ENCODE results near the gene DSCAM. TPM values are rescaled to one million over a fixed set of nuclear protein-coding genes. Genes with fewer than 3 reads are reported as not detected.

Gene DSCAM
- total RNA-seq, 2 experiments from 2014 or later: not detected

- no peak for DNase-seq
- no peak overlapping the region for H3K4me3 Mint-ChIP-seq
- intact Hi-C loops (cut with micrococcal nuclease): no loop called here
- ATAC-seq: no peak
- no peak for TF ChIP-seq CTCF (IDR thresholded peaks at IDR 0.05)
- H3K9me3 Mint-ChIP-seq: no peaks in the 10 kb centered on the region
- CTCF ChIA-PET: no interaction called here
- POLR2A ChIA-PET: no interaction called here
- no peaks in the 10 kb centered on the region for H3K36me3 Mint-ChIP-seq (ENCODE audit: low read depth)
- H3K27ac Mint-ChIP-seq: no peak overlapping the region
- H3K27me3 Mint-ChIP-seq: no peaks in the 10 kb centered on the region
- H3K4me1 Mint-ChIP-seq (ENCODE audit: low read depth): no peaks in the 10 kb centered on the region
Measured at GRCh38 chr21:40457741-40458140, 389.2 kb downstream of the DSCAM start.

- no peaks in the 10 kb centered on the region for H3K9me3 Mint-ChIP-seq
- DNase-seq: no peak
- no peak overlapping the region for H3K4me3 Mint-ChIP-seq
- peaks cover 2% of the 10 kb centered on the region for H3K27me3 Mint-ChIP-seq
- intact Hi-C loops (cut with micrococcal nuclease): no loop called here
- H3K4me1 Mint-ChIP-seq (ENCODE audit: low read depth): no peaks in the 10 kb centered on the region
- POLR2A ChIA-PET: no interaction called here
- no peak for ATAC-seq
- H3K27ac Mint-ChIP-seq: no peak overlapping the region
- CTCF ChIA-PET: no interaction called here
- no peaks in the 10 kb centered on the region for H3K36me3 Mint-ChIP-seq (ENCODE audit: low read depth)
- TF ChIP-seq CTCF (IDR thresholded peaks at IDR 0.05): no peak
Measured at GRCh38 chr21:40454057-40454456, 392.9 kb downstream of the DSCAM start.

- TF ChIP-seq CTCF (IDR thresholded peaks at IDR 0.05): no peak
- H3K36me3 Mint-ChIP-seq (ENCODE audit: low read depth): no peaks in the 10 kb centered on the region
- H3K4me1 Mint-ChIP-seq (ENCODE audit: low read depth): no peaks in the 10 kb centered on the region
- no peaks in the 10 kb centered on the region for H3K9me3 Mint-ChIP-seq
- peaks cover 2% of the 10 kb centered on the region for H3K27me3 Mint-ChIP-seq
- no peak overlapping the region for H3K27ac Mint-ChIP-seq
- no peak for ATAC-seq
- intact Hi-C loops (cut with micrococcal nuclease): no loop called here
- no peak for DNase-seq
- ChIA-PET POLR2A (no interaction called here), CTCF (no interaction called here)
- no peak overlapping the region for H3K4me3 Mint-ChIP-seq
Measured at GRCh38 chr21:40453183-40453582, 393.8 kb downstream of the DSCAM start.

GRCh38 chr21:40452548-40452947, 394.4 kb downstream of the DSCAM start:
- Mint-ChIP-seq H3K4me1 (ENCODE audit: low read depth) (no peaks in the 10 kb centered on the region), H3K4me3 (no peak overlapping the region), H3K27me3 (peaks cover 2% of the 10 kb centered on the region), H3K27ac (no peak overlapping the region), H3K9me3 (no peaks in the 10 kb centered on the region), H3K36me3 (ENCODE audit: low read depth) (no peaks in the 10 kb centered on the region)
- ChIA-PET CTCF (no interaction called here), POLR2A (no interaction called here)
- TF ChIP-seq CTCF (IDR thresholded peaks at IDR 0.05): no peak
- no peak for ATAC-seq
- intact Hi-C loops (cut with micrococcal nuclease): no loop called here
- no peak for DNase-seq

- DNase-seq: no peak
- H3K9me3 Mint-ChIP-seq: peaks cover 4% of the 10 kb centered on the region
- CTCF ChIA-PET: no interaction called here
- H3K27ac Mint-ChIP-seq: no peak overlapping the region
- intact Hi-C loops (cut with micrococcal nuclease): no loop called here
- ATAC-seq: no peak
- POLR2A ChIA-PET: no interaction called here
- no peak for TF ChIP-seq CTCF (IDR thresholded peaks at IDR 0.05)
- H3K4me1 Mint-ChIP-seq (ENCODE audit: low read depth): no peaks in the 10 kb centered on the region
- no peak overlapping the region for H3K4me3 Mint-ChIP-seq
- peaks cover 2% of the 10 kb centered on the region for H3K27me3 Mint-ChIP-seq
- no peaks in the 10 kb centered on the region for H3K36me3 Mint-ChIP-seq (ENCODE audit: low read depth)
Measured at GRCh38 chr21:40447016-40447415, 399.9 kb downstream of the DSCAM start.

Data from activated CD8-positive, alpha-beta T cell treated with anti-CD3 and anti-CD28 coated beads for 36 hours (primary cell).